CD4-positive, alpha-beta T cell treated with Interleukin-17A for 1 hour (primary cell): ENCODE measurements around the gene DPF1.

Source experiments
- DNase-seq: peaks from one replicate; pipeline ENCODE4 v3.0.0-alpha.2; 2020

DPF1 gene

GRCh38 chr19:38218204-38218603 lies 5.8 kb downstream of the DPF1 start:
- no peak for DNase-seq

GRCh38 chr19:38216785-38217641 lies 7.0 kb downstream of the DPF1 start:
- no peak for DNase-seq

- peak; percentile 59 for DNase-seq
These were observed 10.0 kb downstream of the DPF1 start for GRCh38 chr19:38213911-38214625.

- no peak for DNase-seq
These were observed 10.6 kb downstream of the DPF1 start for GRCh38 chr19:38213469-38213868.

GRCh38 chr19:38211766-38212165 lies 12.3 kb downstream of the DPF1 start:
- no peak for DNase-seq

- no peak for DNase-seq
These were observed 12.9 kb downstream of the DPF1 start for GRCh38 chr19:38211151-38211591.

GRCh38 chr19:38210458-38210987 lies 13.5 kb downstream of the DPF1 start:
- DNase-seq: no peak

GRCh38 chr19:38209671-38210457 lies 14.2 kb downstream of the DPF1 start:
- DNase-seq: no peak

- DNase-seq: no peak
These were observed 14.9 kb downstream of the DPF1 start for GRCh38 chr19:38209152-38209551.

GRCh38 chr19:38208571-38208970 lies 15.5 kb downstream of the DPF1 start:
- DNase-seq: no peak

GRCh38 chr19:38207543-38207942 lies 16.5 kb downstream of the DPF1 start:
- DNase-seq: no peak

GRCh38 chr19:38206928-38207327 lies 17.1 kb downstream of the DPF1 start:
- DNase-seq: no peak

- DNase-seq: no peak
These were observed 17.8 kb downstream of the DPF1 start for GRCh38 chr19:38206006-38206745.

GRCh38 chr19:38204728-38205127 lies 19.3 kb downstream of the DPF1 start:
- DNase-seq: no peak

- DNase-seq: no peak
These were observed 19.9 kb downstream of the DPF1 start for GRCh38 chr19:38204096-38204495.

GRCh38 chr19:38203197-38203596 lies 20.8 kb downstream of the DPF1 start:
- DNase-seq: no peak

- no peak for DNase-seq
These were observed 21.5 kb downstream of the DPF1 start for GRCh38 chr19:38202504-38202903.

GRCh38 chr19:38201731-38202130 lies 22.3 kb downstream of the DPF1 start:
- no peak for DNase-seq

GRCh38 chr19:38199340-38199739 lies 24.7 kb downstream of the DPF1 start:
- no peak for DNase-seq

GRCh38 chr19:38197937-38198704 lies 25.9 kb downstream of the DPF1 start:
- no peak for DNase-seq

- DNase-seq: no peak
These were observed 26.9 kb downstream of the DPF1 start for GRCh38 chr19:38196948-38197656.
